ENCODE results near the gene MIB2.
A peak's percentile ranks its signal among the peaks of the same experiment; 100 is the strongest.

Gene MIB2

DNA sequence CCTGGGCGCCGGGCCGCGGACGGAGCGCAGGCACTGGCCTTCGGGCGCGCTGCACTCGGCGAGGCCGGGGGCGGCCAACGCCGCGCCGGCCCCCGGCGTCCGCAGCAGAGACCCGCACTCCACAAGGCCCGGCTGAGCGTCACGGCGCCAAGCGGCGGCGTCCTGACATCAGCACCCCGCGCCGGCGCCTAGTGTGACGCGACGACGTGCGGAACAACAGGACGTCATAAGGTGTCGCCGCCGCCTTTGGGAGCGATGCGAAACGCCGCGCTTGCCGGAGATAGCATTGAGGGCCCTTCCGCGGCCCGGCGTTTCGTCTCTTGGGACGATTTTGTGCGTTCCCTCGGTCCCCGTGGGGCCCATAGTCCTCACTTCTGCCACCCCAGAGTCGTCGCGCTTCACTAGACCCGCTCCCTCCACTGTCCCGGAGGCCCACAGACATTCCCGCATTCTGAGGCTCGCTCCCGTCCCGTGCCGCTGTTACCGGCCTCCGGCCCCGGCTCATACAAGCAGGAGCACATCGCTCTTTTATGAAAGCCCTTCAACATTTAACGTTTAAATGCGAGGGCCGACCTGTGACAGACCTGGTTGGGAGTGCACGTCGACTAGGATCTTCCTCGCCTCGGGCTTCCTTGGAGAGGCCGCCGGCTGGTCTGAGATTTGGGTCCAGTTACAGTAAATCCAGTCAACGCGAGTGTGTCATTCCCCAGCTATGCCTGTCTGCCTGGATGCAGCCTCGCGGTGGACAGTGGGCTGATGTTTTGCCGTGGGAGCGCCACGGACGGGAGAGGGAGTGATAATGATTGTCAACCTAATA is 40.4 kb upstream of the MIB2 start, which contains the start of gene SSU72:
TSS of gene SSU72 (minus strand) at position 143 of the 817 bp plus-strand sequence. CDS start 306 bp downstream, outside the sequence.
- Histone ChIP-seq H3K36me3 (peaks cover 20% of the 10 kb centered on the region), H3K27ac (peak within 1 kb of the TSS; percentile 88), H3K4me3 (ENCODE audit: low read depth, low read length) (peak within 1 kb of the TSS; percentile 99), H3K9me3 (ENCODE audit: severe bottlenecking) (no peaks in the 10 kb centered on the region), H3K27me3 (ENCODE audit: insufficient read depth, low read depth, severe bottlenecking) (no peaks in the 10 kb centered on the region)
- TF ChIP-seq CTCF (IDR thresholded peaks at IDR 0.05; ENCODE audit: low read depth, low read length): no peak
- peak; percentile 92 for DNase-seq

DNA sequence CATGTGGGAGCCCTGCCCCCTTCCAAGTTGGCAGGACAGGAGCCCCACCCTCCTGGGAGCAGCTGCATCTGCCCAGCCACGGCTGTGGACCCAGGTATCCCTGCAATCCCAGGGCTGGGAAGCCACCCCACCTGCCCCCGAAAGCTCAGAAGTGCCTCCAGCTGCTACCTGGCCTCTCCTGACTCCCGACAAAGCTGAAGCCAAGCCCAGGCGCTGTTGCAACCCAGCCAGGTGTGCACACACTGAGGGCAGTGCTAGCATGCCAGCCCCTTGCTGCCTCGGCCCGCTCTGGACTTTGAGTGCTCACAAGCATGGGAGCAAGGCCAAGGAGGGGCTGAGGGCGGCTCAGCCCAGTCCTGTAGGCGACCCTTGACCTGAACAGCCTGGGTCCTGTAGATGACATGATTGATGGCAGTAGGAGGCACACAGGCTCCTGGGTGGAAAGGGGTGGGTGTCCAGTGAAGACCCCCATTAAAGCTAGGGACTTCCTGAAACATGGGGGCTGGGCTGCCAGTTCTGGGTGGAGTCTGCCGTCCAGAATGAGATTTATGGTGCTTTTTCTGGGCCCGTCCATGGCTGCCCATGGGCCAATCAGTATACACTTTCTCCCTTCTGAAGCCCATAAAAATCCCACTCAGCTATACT is 37.8 kb upstream of the MIB2 start:
- no peaks in the 10 kb centered on the region for H3K27me3 ChIP-seq (ENCODE audit: insufficient read depth, low read depth, severe bottlenecking)
- H3K9me3 ChIP-seq (ENCODE audit: severe bottlenecking): no peaks in the 10 kb centered on the region
- no peak for DNase-seq
- TF ChIP-seq CTCF (IDR thresholded peaks at IDR 0.05; ENCODE audit: low read depth, low read length): no peak
- H3K27ac ChIP-seq: no peak overlapping the region
- no peak overlapping the region for H3K4me3 ChIP-seq (ENCODE audit: low read depth, low read length)
- peaks cover 9% of the 10 kb centered on the region for H3K36me3 ChIP-seq

DNA sequence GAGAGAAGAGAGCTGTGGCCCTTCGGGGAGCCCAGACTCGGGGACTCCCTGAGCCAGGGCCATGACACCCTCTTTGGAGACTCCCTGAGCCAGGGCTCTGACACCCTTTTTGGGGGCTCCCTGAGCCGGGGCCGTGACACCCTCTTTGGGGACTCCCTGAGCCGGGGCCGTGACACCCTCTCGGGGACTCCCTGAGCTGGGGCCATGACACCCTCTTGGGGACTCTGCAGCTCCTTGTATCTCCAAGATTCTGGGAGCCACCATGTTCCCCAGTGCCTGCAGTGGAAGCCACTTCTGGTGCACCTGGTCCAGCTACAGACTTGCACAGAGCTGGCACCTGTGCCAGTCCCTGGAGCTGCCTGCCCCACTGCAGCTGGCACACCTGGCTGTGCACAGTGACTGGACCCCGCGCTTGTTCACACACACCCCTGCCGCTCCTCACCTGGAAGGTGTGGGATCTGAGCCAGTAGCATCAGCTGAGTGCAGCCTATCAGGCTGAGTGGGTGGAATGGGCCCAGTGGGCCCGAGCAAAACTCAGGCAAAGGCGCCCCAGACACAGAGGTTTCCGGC is 36.8 kb upstream of the MIB2 start:
- no peak for DNase-seq
- H3K36me3 ChIP-seq: peaks cover 4% of the 10 kb centered on the region
- H3K27ac ChIP-seq: no peak overlapping the region
- no peak overlapping the region for H3K4me3 ChIP-seq (ENCODE audit: low read depth, low read length)
- H3K27me3 ChIP-seq (ENCODE audit: insufficient read depth, low read depth, severe bottlenecking): no peaks in the 10 kb centered on the region
- TF ChIP-seq CTCF (IDR thresholded peaks at IDR 0.05; ENCODE audit: low read depth, low read length): no peak
- H3K9me3 ChIP-seq (ENCODE audit: severe bottlenecking): no peaks in the 10 kb centered on the region

DNA sequence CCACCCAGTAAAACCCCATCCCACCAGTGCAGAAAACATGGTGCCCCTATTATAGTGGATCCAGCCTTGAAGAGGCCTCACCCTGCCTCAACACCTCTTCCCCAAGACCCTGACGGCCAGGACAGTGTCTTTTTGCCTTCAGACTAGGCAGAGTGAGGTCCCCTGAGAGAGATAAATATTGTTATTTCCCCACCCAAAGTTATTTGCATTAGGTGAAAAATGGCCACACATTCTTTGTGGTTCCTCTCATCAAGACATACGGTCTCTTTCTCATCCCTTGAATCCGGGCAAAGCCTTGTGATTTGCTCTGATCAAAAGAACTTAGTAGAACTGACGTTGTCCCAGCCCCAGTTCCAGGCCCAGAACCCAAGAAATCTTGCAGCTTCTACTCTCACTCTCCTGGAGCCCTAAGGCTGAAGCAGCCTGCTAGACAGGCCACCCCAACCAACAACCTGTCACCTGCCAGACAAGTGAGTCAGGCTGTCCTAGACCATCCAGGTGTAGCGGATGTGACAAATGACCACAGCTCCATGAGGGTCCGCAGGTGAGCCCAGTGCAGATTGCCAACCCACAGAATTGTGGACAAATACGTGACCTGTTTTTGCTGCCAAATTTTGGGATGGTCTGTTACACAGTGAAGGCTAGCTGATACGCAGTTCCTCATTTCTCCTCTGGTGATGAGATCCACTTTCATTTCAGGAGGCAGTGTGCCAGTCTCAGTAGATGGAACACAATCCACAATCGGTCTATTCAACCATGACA is 32.5 kb upstream of the MIB2 start:
- H3K4me3 ChIP-seq (ENCODE audit: low read depth, low read length): no peak overlapping the region
- DNase-seq: no peak
- no peaks in the 10 kb centered on the region for H3K36me3 ChIP-seq
- H3K27ac ChIP-seq: no peak overlapping the region
- H3K27me3 ChIP-seq (ENCODE audit: insufficient read depth, low read depth, severe bottlenecking): no peaks in the 10 kb centered on the region
- H3K9me3 ChIP-seq (ENCODE audit: severe bottlenecking): no peaks in the 10 kb centered on the region
- TF ChIP-seq CTCF (IDR thresholded peaks at IDR 0.05; ENCODE audit: low read depth, low read length): no peak

- Histone ChIP-seq H3K27ac (no peak overlapping the region), H3K27me3 (ENCODE audit: insufficient read depth, low read depth, severe bottlenecking) (no peaks in the 10 kb centered on the region), H3K4me3 (ENCODE audit: low read depth, low read length) (no peak overlapping the region), H3K36me3 (no peaks in the 10 kb centered on the region), H3K9me3 (ENCODE audit: severe bottlenecking) (no peaks in the 10 kb centered on the region)
- TF ChIP-seq CTCF (IDR thresholded peaks at IDR 0.05; ENCODE audit: low read depth, low read length): no peak
- no peak for DNase-seq
These were observed 31.8 kb upstream of the MIB2 start for GRCh38 chr1:1583347-1584010.
